MCF 10A (cell line): ENCODE data around the gene ZNF146. TPM values are rescaled to one million over a fixed set of nuclear protein-coding genes. Genes with fewer than 3 reads are reported as not detected.
A peak's percentile ranks its signal among the peaks of the same experiment; 100 is the strongest.

Source experiments
- BruUV-seq: library from RNA; stranded (reverse); fragments of 400-500 nt; replicated peaks from 2 replicates; lab custom pipeline; 2021; lab: Mats Ljungman, UMichigan
- CTCF ChIA-PET: fragments of 300-600 bp; sonication (Branson Sonifier 250); formaldehyde crosslinking; extraction: SDS; loops from one replicate; lab custom pipeline; 2021; ENCODE audit warnings: antibody characterized with exemption, inconsistent platforms; lab: Yijun Ruan, JAX
- POLR2A ChIA-PET: fragments of 300-600, 350-650 bp; sonication (Branson Sonifier 250); formaldehyde crosslinking; extraction: SDS; loops from one replicate; lab custom pipeline; 2020; ENCODE audit warnings: antibody characterized with exemption, inconsistent platforms; lab: Yijun Ruan, JAX
- DNase-seq: peaks from one replicate; pipeline ENCODE4 v3.0.0-alpha.2; 2018; ENCODE audit not compliant: unreplicated experiment
- H3K27ac Mint-ChIP-seq: one replicate; pipeline ENCODE4 v1.8.0; 2022; ENCODE audit warnings: mild to moderate bottlenecking, low read depth, mixed read lengths; ENCODE audit not compliant: unreplicated experiment
- H3K27me3 Mint-ChIP-seq: one replicate; pipeline ENCODE4 v1.8.0; 2022; ENCODE audit warnings: mixed read lengths; ENCODE audit not compliant: insufficient read depth, unreplicated experiment
- H3K36me3 Mint-ChIP-seq: one replicate; pipeline ENCODE4 v1.8.0; 2022; ENCODE audit warnings: mild to moderate bottlenecking, moderate library complexity, mixed read lengths; ENCODE audit not compliant: insufficient read depth, unreplicated experiment
- H3K4me1 Mint-ChIP-seq: one replicate; pipeline ENCODE4 v1.8.0; 2022; ENCODE audit warnings: mixed read lengths; ENCODE audit not compliant: insufficient read depth, unreplicated experiment
- H3K4me3 Mint-ChIP-seq: one replicate; pipeline ENCODE4 v1.8.0; 2022; ENCODE audit warnings: mild to moderate bottlenecking, moderate library complexity, mixed read lengths; ENCODE audit not compliant: unreplicated experiment
- H3K9me3 Mint-ChIP-seq: one replicate; pipeline ENCODE4 v1.8.0; 2022; ENCODE audit warnings: mixed read lengths; ENCODE audit not compliant: unreplicated experiment
- intact Hi-C: fragments of 100-400 bp; cut with micrococcal nuclease; formaldehyde crosslinking; loops from 2 replicates; pipeline ENCODE4 v1.14.1; 2022
- total RNA-seq: library from RNA; stranded (reverse); gene quantifications from 2 replicates; pipeline ENCODE4 v1.2.3, GENCODE V29; 2022
- TF ChIP-seq, protein P1 (sequence below): fragments of 200-600 bp; IDR thresholded peaks from one replicate; pipeline ENCODE4 v1.8.0; 2022; ENCODE audit warnings: antibody characterized with exemption, mild to moderate bottlenecking; ENCODE audit not compliant: unreplicated experiment

ZNF146 gene
- total RNA-seq, 1 experiment from 2014 or later: 132 TPM

DNA sequence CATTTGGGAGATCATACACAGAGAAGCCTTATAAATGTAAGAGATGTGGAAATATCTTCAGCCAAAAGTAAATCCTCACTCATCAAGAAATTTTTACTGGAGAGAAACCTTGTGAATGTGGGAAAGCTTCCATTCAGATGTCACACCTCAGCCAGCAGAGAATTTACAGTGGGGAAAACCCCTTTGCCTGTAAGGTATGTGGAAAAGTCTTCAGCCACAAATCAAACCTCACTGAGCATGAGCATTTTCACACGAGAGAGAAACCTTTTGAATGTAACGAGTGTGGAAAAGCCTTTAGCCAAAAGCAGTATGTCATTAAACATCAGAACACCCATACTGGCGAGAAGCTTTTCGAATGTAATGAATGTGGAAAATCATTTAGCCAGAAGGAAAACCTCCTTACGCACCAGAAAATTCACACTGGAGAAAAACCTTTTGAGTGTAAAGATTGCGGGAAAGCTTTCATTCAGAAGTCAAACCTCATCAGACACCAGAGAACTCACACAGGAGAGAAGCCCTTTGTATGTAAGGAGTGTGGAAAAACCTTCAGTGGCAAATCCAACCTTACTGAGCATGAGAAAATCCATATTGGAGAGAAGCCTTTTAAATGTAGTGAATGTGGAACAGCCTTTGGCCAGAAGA, 21.5 kb downstream of the ZNF146 start:
- CTCF ChIA-PET: no interaction called here
- Mint-ChIP-seq H3K4me3 (no peak overlapping the region), H3K36me3 (peaks cover 82% of the 10 kb centered on the region), H3K9me3 (peaks cover 8% of the 10 kb centered on the region), H3K4me1 (no peaks in the 10 kb centered on the region), H3K27me3 (no peaks in the 10 kb centered on the region), H3K27ac (no peak overlapping the region)
- no TSS peak for BruUV-seq
- DNase-seq: peak; percentile 6
- TF ChIP-seq, protein P1, sequence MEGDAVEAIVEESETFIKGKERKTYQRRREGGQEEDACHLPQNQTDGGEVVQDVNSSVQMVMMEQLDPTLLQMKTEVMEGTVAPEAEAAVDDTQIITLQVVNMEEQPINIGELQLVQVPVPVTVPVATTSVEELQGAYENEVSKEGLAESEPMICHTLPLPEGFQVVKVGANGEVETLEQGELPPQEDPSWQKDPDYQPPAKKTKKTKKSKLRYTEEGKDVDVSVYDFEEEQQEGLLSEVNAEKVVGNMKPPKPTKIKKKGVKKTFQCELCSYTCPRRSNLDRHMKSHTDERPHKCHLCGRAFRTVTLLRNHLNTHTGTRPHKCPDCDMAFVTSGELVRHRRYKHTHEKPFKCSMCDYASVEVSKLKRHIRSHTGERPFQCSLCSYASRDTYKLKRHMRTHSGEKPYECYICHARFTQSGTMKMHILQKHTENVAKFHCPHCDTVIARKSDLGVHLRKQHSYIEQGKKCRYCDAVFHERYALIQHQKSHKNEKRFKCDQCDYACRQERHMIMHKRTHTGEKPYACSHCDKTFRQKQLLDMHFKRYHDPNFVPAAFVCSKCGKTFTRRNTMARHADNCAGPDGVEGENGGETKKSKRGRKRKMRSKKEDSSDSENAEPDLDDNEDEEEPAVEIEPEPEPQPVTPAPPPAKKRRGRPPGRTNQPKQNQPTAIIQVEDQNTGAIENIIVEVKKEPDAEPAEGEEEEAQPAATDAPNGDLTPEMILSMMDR: no peak
- intact Hi-C loops: no loop called here
- POLR2A ChIA-PET: interaction anchor here (0.6 to 1.2 kb wide), 3 partner anchors 14 to 340 kb away, joined by 3 read pairs; partner anchors contain the start of gene ZNF565

- POLR2A ChIA-PET: interaction anchor here (1.2 to 2.9 kb wide), 2 partner anchors 15 to 22 kb away, joined by 3 to 13 read pairs; partner anchors contain the start of genes ZNF146 and ZNF565
- TF ChIP-seq, protein P1: no peak
- intact Hi-C loops: no loop called here
- Mint-ChIP-seq H3K27ac (no peak overlapping the region), H3K4me1 (no peaks in the 10 kb centered on the region), H3K27me3 (no peaks in the 10 kb centered on the region), H3K36me3 (peaks cover 77% of the 10 kb centered on the region), H3K4me3 (no peak overlapping the region), H3K9me3 (peaks cover 8% of the 10 kb centered on the region)
- CTCF ChIA-PET: interaction anchor here (0.6 kb wide), 1 partner anchor 46 kb away, joined by 4 read pairs; no protein-coding TSS in a partner anchor
- BruUV-seq: no TSS peak
- DNase-seq: no peak
Measured at GRCh38 chr19:36236946-36237310, 22.0 kb downstream of the ZNF146 start.

DNA sequence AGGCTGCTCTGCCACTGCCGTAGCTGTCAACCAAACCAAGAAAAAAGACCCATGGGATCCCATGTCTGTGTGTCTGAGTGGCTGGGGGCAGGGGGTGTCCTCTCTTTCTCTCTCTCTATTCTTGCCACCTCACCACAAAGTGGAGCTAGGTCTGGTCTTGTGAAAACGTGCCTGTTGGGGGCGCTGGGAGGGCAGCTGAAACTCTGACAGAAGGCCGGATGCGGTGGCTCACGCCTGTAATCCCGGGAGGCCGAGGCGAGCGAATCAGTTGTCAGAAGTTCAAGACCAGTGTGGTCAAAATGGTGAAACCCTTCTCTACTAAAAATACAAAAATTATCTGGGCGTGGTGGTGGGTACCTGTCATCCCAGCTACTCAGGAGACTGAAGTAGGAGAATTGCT, 29.2 kb downstream of the ZNF146 start:
- Mint-ChIP-seq H3K4me3 (no peak overlapping the region), H3K27me3 (no peaks in the 10 kb centered on the region), H3K27ac (no peak overlapping the region), H3K9me3 (peaks cover 16% of the 10 kb centered on the region), H3K36me3 (peaks cover 8% of the 10 kb centered on the region), H3K4me1 (no peaks in the 10 kb centered on the region)
- BruUV-seq: no TSS peak
- POLR2A ChIA-PET: no interaction called here
- intact Hi-C loops: no loop called here
- no peak for DNase-seq
- CTCF ChIA-PET: interaction anchor here (0.5 kb wide), 1 partner anchor 29 kb away, joined by 3 read pairs; the partner anchor contains the start of genes ZNF146 and ZNF565
- TF ChIP-seq, protein P1: no peak

- H3K36me3 Mint-ChIP-seq: peaks cover 6% of the 10 kb centered on the region
- H3K27me3 Mint-ChIP-seq: no peaks in the 10 kb centered on the region
- POLR2A ChIA-PET: no interaction called here
- TF ChIP-seq, protein P1: no peak
- no peak for DNase-seq
- H3K4me1 Mint-ChIP-seq: no peaks in the 10 kb centered on the region
- BruUV-seq: no TSS peak
- H3K4me3 Mint-ChIP-seq: no peak overlapping the region
- intact Hi-C loops: no loop called here
- peaks cover 16% of the 10 kb centered on the region for H3K9me3 Mint-ChIP-seq
- CTCF ChIA-PET: no interaction called here
- no peak overlapping the region for H3K27ac Mint-ChIP-seq
Measured at GRCh38 chr19:36245210-36246005, 30.5 kb downstream of the ZNF146 start.
